K562 (cell line): ENCODE data around the gene YEATS2. TPM values are rescaled to one million over a fixed set of nuclear protein-coding genes. Genes with fewer than 3 reads are reported as not detected.

Experiments
- ATAC-seq: fragments of 200-7000 bp; cut with Tn5 transposase; 3 replicates; pipeline ENCODE4 v1.9.1; 2020; ENCODE audit warnings: moderate library complexity
- BruUV-seq: library from RNA; stranded (reverse); fragments of 400-500 nt; replicated peaks from 2 replicates; lab custom pipeline; 2021; lab: Mats Ljungman, UMichigan
- CTCF ChIA-PET: fragments of 300-600 bp; formaldehyde crosslinking; extraction: SDS; loops from one replicate; lab custom pipeline; 2021; ENCODE audit warnings: low intra/inter-chr PET ratio; lab: Yijun Ruan, JAX
- POLR2A ChIA-PET: fragments of 300-600, 350-650 bp; sonication (Branson Sonifier 250); formaldehyde crosslinking; extraction: SDS; loops from one replicate; lab custom pipeline; 2021; ENCODE audit warnings: antibody characterized with exemption, inconsistent platforms; lab: Yijun Ruan, JAX
- DNase-seq, 4 experiments: peaks; one replicate each; pipeline versions ENCODE4 v3.0.0 to v3.0.0-alpha.2; 2011 to 2018; ENCODE audit warnings: low spot score in 3 of 4, mixed read lengths in 3 of 4; ENCODE audit errors: extremely low read depth in 1 of 4
- FAIRE-seq: peaks from 2 replicates; lab custom pipeline; 2011; peaks lifted over from hg19 to GRCh38; lab: Jason Lieb, UNC
- H2AFZ ChIP-seq: 2 replicates; pipeline ENCODE4 v1.6.0; 2011; ENCODE audit warnings: low read depth, low read length, control low read depth, inconsistent platforms
- H3K27ac ChIP-seq: fragments of 200-600 bp; 3 replicates; pipeline ENCODE4 v1.8.0; 2011; ENCODE audit warnings: low read depth, mild to moderate bottlenecking, control low read depth, inconsistent platforms, low read length, moderate library complexity, mixed read lengths; ENCODE audit errors: extremely low read depth
- H3K27me3 ChIP-seq, 2 experiments: fragments of 300-600 bp in 1 of 2; 2 replicates in 1 of 2; 3 replicates in 1 of 2; pipeline versions ENCODE4 v1.6.0 to v1.8.0; 2011; ENCODE audit warnings: inconsistent platforms in 2 of 2, low read length in 2 of 2, mild to moderate bottlenecking in 1 of 2, mixed read lengths in 1 of 2, moderate library complexity in 1 of 2; ENCODE audit not compliant: control insufficient read depth in 2 of 2, insufficient read depth in 2 of 2
- H3K36me3 ChIP-seq: fragments of 300-600 bp; 3 replicates; pipeline ENCODE4 v1.8.0; 2011; ENCODE audit warnings: mild to moderate bottlenecking, low read length, inconsistent platforms; ENCODE audit not compliant: control insufficient read depth, insufficient read depth
- H3K4me1 ChIP-seq, 2 experiments: fragments of 200-600 bp in 1 of 2; replicated peaks in 1 of 2; 2 replicates in 1 of 2; 3 replicates in 1 of 2; pipeline versions ENCODE4 v1.5.1 to v1.8.0; 2011; ENCODE audit warnings: inconsistent platforms in 2 of 2, low read length in 2 of 2, mild to moderate bottlenecking in 1 of 2, mixed read lengths in 1 of 2, moderate library complexity in 1 of 2; ENCODE audit not compliant: control insufficient read depth in 2 of 2, insufficient read depth in 2 of 2
- H3K4me2 ChIP-seq: 2 replicates; pipeline ENCODE4 v1.6.1; 2011; ENCODE audit warnings: low read length, control low read depth, inconsistent platforms, mixed read lengths; ENCODE audit not compliant: insufficient read depth
- H3K4me3 ChIP-seq: fragments of 200-600 bp; sonication (generic), shearing (Covaris generic); 2 replicates; pipeline ENCODE4 v1.5.1; 2016; ENCODE audit warnings: control low read depth, inconsistent platforms
- H3K79me2 ChIP-seq: fragments of 200-600 bp; 3 replicates; pipeline ENCODE4 v1.8.0; 2011; ENCODE audit warnings: low read length, inconsistent platforms; ENCODE audit not compliant: control insufficient read depth, insufficient read depth
- H3K9ac ChIP-seq, 2 experiments: 2 replicates each; pipeline versions ENCODE4 v1.6.0 to v1.6.1; 2011; ENCODE audit warnings: low read depth in 2 of 2, low read length in 2 of 2, control low read depth in 1 of 2, inconsistent platforms in 1 of 2, mild to moderate bottlenecking in 1 of 2, mixed read lengths in 1 of 2; ENCODE audit not compliant: insufficient read depth in 1 of 2
- H3K9me1 ChIP-seq: one replicate; pipeline ENCODE4 v1.6.0; 2011; ENCODE audit warnings: inconsistent platforms, mild to moderate bottlenecking, low read length, moderate library complexity; ENCODE audit not compliant: control insufficient read depth, insufficient read depth
- H3K9me3 ChIP-seq: replicated peaks from 2 replicates; pipeline ENCODE4 v1.5.1; 2011; ENCODE audit warnings: low read depth, low read length, inconsistent platforms; ENCODE audit not compliant: control insufficient read depth, insufficient read depth
- H4K20me1 ChIP-seq: replicated peaks from 2 replicates; pipeline ENCODE4 v1.6.1; 2011; ENCODE audit warnings: low read length, inconsistent platforms, mixed read lengths; ENCODE audit not compliant: control insufficient read depth, insufficient read depth
- HNRNPH1 ChIP-seq: fragments of 200-400 bp; formaldehyde crosslinking; optimal IDR thresholded peaks from 2 replicates; pipeline ENCODE3; 2017; ENCODE audit warnings: low read depth, mild to moderate bottlenecking, low read length, moderate library complexity
- ZNF140 ChIP-seq: fragments of 250-450 bp; sonication (Bioruptor Pico); IDR thresholded peaks from 2 replicates; pipeline ENCODE4 v1.8.0; 2021; ENCODE audit warnings: moderate library complexity, mild to moderate bottlenecking, inconsistent platforms
- ZSCAN32 ChIP-seq: fragments of 450-650 bp; formaldehyde crosslinking; IDR thresholded peaks from 2 replicates; pipeline ENCODE4 v1.4.0; 2020; ENCODE audit warnings: mild to moderate bottlenecking, moderate library complexity
- WGBS: fragments of 100-300 bp; shearing (Covaris generic); methylation state at CpG from one replicate; pipeline ENCODE4 v1.1.6; 2016; ENCODE audit warnings: low coverage, mixed read lengths; ENCODE audit not compliant: insufficient coverage; ENCODE audit errors: missing lambda C conversion rate; 5-methylcytosine and 5-hydroxymethylcytosine counted together
- in situ Hi-C: fragments of 300-500 bp; cut with MboI; formaldehyde crosslinking; loops from 4 replicates; pipeline ENCODE4 v1.15.0; 2018; ENCODE audit warnings: inconsistent platforms, mixed read lengths
- intact Hi-C: fragments of 100-400 bp; cut with micrococcal nuclease; formaldehyde crosslinking; loops from 2 replicates; pipeline ENCODE4 v1.14.2; 2022
- polyA plus RNA-seq, 8 experiments: library from polyadenylated mRNA; depleted of rRNA in 4 of 8; stranded (reverse) in 5 of 8; unstranded in 3 of 8; fragments of >200 nt; fragmentation: Nextera tagmentation in 2 of 8; fragmentation: Illumina TruSeq in 1 of 8; extraction: Ambion mirVana in 2 of 8; extraction: Trizol in 1 of 8; gene quantifications; 2 replicates each; pipeline versions ENCODE4 v1.2.1 to v1.2.3, GENCODE V29; 2011 to 2014; ENCODE audit warnings: inconsistent platforms in 1 of 8, missing spikeins in 1 of 8
- total RNA-seq, 7 experiments: library from RNA; depleted of rRNA in 6 of 7; stranded (reverse); fragments of >200 nt in 6 of 7; fragmentation: Illumina TruSeq in 2 of 7; extraction: Trizol in 2 of 7; gene quantifications; 2 replicates each; pipeline versions ENCODE4 v1.2.1 to v1.2.3, GENCODE V29; 2011 to 2021; ENCODE audit warnings: low replicate concordance in 1 of 7

The YEATS2 gene
- total and polyA plus RNA-seq, 9 of the 15 experiments (the other 6 are each of a cell fraction or from before 2014, with no cell fraction given): 1.8 to 35.2 (median 19.0) TPM

DNA sequence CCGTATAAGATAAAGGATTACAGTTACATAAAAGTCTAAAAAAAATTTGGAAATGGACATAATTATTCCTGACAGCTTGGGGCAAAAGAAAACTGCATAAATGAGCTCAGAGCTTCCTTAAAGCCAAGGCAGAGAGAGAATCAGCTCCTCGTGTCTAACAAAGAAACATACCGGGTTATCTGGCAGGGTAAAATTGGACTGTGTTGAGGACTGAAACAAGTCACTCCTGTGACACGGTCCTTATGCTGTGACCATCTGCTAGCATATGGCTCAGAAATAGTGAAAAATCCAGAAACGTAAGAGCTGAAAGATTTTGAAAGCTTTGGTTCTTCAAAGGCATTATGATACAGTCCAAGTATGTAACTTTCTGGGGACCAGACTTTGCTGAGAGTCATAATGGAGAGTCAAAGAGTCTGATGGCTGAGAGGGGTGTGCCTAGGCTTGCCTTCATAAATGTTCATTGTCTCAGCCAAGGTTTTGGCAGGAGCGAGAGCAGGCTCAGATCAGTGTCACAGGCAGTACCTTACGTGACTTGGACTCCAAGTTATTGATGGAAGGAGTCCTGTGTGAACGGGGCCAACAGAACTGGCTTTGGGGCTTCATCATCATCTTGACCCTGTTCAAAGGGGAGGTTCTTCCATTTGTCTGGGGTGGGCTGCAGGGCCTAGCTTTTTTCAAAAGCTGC lies 115.3 kb downstream of the YEATS2 start:
- Histone ChIP-seq H3K79me2 (no peaks in the 10 kb centered on the region), H3K9me1 (no peaks in the 10 kb centered on the region), H3K4me2 (no peak overlapping the region), H3K4me1 (no peaks in the 10 kb centered on the region; a peak in 1 of 5 replicates), H2AFZ (no peak overlapping the region), H3K27me3 (no peaks in the 10 kb centered on the region), H3K4me3 (no peak overlapping the region), H4K20me1 (no peaks in the 10 kb centered on the region), H3K9ac (no peak overlapping the region), H3K9me3 (no peaks in the 10 kb centered on the region), H3K27ac (no peak overlapping the region), H3K36me3 (peaks cover 34% of the 10 kb centered on the region)
- intact Hi-C loops (no loop called here), in situ Hi-C loops (no loop called here)
- WGBS: 68% methylated on average over 8 of the region's 8 CpGs
- BruUV-seq: no TSS peak
- no peak for TF ChIP-seq ZSCAN32 (CRISPR knock-in tag)
- no peak for ATAC-seq
- no peak for FAIRE-seq
- ChIA-PET POLR2A (interaction anchor here (0.6 to 1.2 kb wide), 3 partner anchors 10 to 424 kb away, joined by 3 read pairs; no protein-coding TSS in a partner anchor), CTCF (no interaction called here)
- DNase-seq: no peak

DNA sequence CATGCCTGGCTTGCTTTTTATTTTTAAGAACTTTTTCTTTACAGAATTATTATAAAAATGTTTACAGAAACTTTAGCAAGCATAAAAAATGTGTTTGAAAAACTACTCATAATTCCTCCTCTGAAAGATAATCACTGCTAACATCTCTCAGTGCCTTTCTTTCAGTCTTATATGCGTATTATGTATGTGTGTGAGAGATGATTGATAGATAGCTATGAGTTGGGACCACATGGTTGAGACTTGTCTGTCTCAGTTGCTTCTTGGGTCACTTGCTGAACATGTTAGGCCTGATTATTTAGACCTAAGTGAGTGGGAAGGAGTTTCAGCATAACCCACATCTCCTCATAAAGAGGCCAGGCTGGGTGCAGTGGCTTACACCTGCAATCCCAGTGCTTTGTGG lies 116.6 kb downstream of the YEATS2 start:
- peaks cover 0 to 2% of the 10 kb centered on the region in 2 experiments; a peak in 2 of 5 replicates for H3K4me1 ChIP-seq
- DNase-seq (no peak), ATAC-seq (no peak), FAIRE-seq (no peak)
- no peaks in the 10 kb centered on the region for H3K9me1 ChIP-seq
- no peaks in the 10 kb centered on the region for H4K20me1 ChIP-seq
- peaks cover 24% of the 10 kb centered on the region; the same call in 2 of the 3 replicates for H3K36me3 ChIP-seq
- H3K4me2 ChIP-seq: no peak overlapping the region
- no peak overlapping the region for H3K9ac ChIP-seq
- WGBS: 83% methylated on average over 1 of the region's 1 CpG
- H2AFZ ChIP-seq: no peak overlapping the region
- H3K79me2 ChIP-seq: no peaks in the 10 kb centered on the region
- in situ Hi-C loops (no loop called here), intact Hi-C loops (no loop called here)
- no peak overlapping the region for H3K4me3 ChIP-seq
- no peak overlapping the region for H3K27ac ChIP-seq
- no peaks in the 10 kb centered on the region for H3K27me3 ChIP-seq
- POLR2A ChIA-PET: no interaction called here
- no TSS peak for BruUV-seq
- CTCF ChIA-PET: no interaction called here
- H3K9me3 ChIP-seq: no peaks in the 10 kb centered on the region
- TF ChIP-seq ZNF140 (CRISPR knock-in tag): no peak
- no peak for TF ChIP-seq HNRNPH1
